Liver (tissue), 3 donors: Measurements from ENCODE around the gene CCL5.

ENCODE experiments used
- CTCF ChIP-seq: fragments of 150-350 bp; IDR thresholded peaks from 2 replicates; pipeline ENCODE4 v1.5.1; 2017; ENCODE audit warnings: improper control_type of control experiment, low read depth, low read length; ENCODE audit not compliant: missing input control
- SP1 ChIP-seq: IDR thresholded peaks from 2 replicates; pipeline ENCODE4 v1.6.1; 2018; ENCODE audit warnings: antibody characterized with exemption, mild to moderate bottlenecking
- YY1 ChIP-seq: IDR thresholded peaks from 2 replicates; pipeline ENCODE4 v1.6.1; 2016; ENCODE audit warnings: antibody characterized with exemption, mild to moderate bottlenecking
- TF ChIP-seq, protein P1 (sequence below): IDR thresholded peaks from 2 replicates; pipeline ENCODE4 v1.6.1; 2016; ENCODE audit warnings: antibody characterized with exemption
- donor health status: healthy.
- donor health status: healthy.

GRCh38 chr17:35841101-35841500 lies 39.1 kb downstream of the CCL5 start:
- no peak for TF ChIP-seq CTCF
- no peak for TF ChIP-seq SP1
- TF ChIP-seq, protein P1, sequence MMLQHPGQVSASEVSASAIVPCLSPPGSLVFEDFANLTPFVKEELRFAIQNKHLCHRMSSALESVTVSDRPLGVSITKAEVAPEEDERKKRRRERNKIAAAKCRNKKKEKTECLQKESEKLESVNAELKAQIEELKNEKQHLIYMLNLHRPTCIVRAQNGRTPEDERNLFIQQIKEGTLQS = no peak
- TF ChIP-seq YY1 = no peak
